Hepatocyte (in vitro differentiated cells): ENCODE data around the gene TBL1X. TPM values are rescaled to one million over a fixed set of nuclear protein-coding genes. Genes with fewer than 3 reads are reported as not detected.

Experiments used
- DNase-seq: peaks from one replicate; pipeline ENCODE4 v3.0.0-alpha.2; 2016; ENCODE audit warnings: low spot score
- H2AFZ ChIP-seq: fragments of 200-600 bp; sonication (generic); 2 replicates; pipeline ENCODE4 v1.6.0; 2016; ENCODE audit warnings: antibody characterized with exemption, mild to moderate bottlenecking
- H3K27ac ChIP-seq: fragments of 200-600 bp; sonication (generic); 2 replicates; pipeline ENCODE4 v1.5.1; 2016; ENCODE audit warnings: mild to moderate bottlenecking
- H3K27me3 ChIP-seq: fragments of 200-600 bp; sonication (generic); 2 replicates; pipeline ENCODE4 v1.6.1; 2016
- H3K36me3 ChIP-seq: fragments of 200-600 bp; sonication (generic); replicated peaks from 2 replicates; pipeline ENCODE4 v1.5.1; 2016; ENCODE audit warnings: low read depth; ENCODE audit not compliant: insufficient read depth
- H3K4me1 ChIP-seq: fragments of 200-600 bp; sonication (generic); 2 replicates; pipeline ENCODE4 v1.5.1; 2016; ENCODE audit warnings: mild to moderate bottlenecking, moderate library complexity; ENCODE audit not compliant: insufficient read depth
- H3K4me2 ChIP-seq: fragments of 200-600 bp; sonication (generic); 2 replicates; pipeline ENCODE4 v1.6.0; 2016
- H3K4me3 ChIP-seq: fragments of 200-600 bp; sonication (generic); 2 replicates; pipeline ENCODE4 v1.5.1; 2016; ENCODE audit warnings: mild to moderate bottlenecking
- H3K79me2 ChIP-seq: fragments of 200-600 bp; sonication (generic); 2 replicates; pipeline ENCODE4 v1.6.0; 2017; ENCODE audit warnings: mild to moderate bottlenecking
- H3K9me2 ChIP-seq: fragments of 200-600 bp; sonication (generic); replicated peaks from 2 replicates; pipeline ENCODE4 v1.6.0; 2017; ENCODE audit warnings: mild to moderate bottlenecking; ENCODE audit not compliant: insufficient read depth
- H3K9me3 ChIP-seq: fragments of 200-600 bp; sonication (generic); 2 replicates; pipeline ENCODE4 v1.5.1; 2016; ENCODE audit warnings: low read depth, mild to moderate bottlenecking
- H4K20me1 ChIP-seq: fragments of 200-600 bp; sonication (generic); 2 replicates; pipeline ENCODE4 v1.6.0; 2016; ENCODE audit warnings: mild to moderate bottlenecking; ENCODE audit not compliant: insufficient read depth, poor library complexity, severe bottlenecking
- EZH2 ChIP-seq: fragments of 200-600 bp; sonication (generic); IDR thresholded peaks from 2 replicates; pipeline ENCODE4 v1.6.1; 2016; ENCODE audit warnings: antibody characterized with exemption, mild to moderate bottlenecking, borderline replicate concordance
- EZH2phosphoT487 ChIP-seq: fragments of 200-600 bp; sonication (generic); IDR thresholded peaks from one replicate; pipeline ENCODE4 v1.6.1; 2018; ENCODE audit warnings: antibody characterized with exemption, mild to moderate bottlenecking, low read depth, moderate library complexity; ENCODE audit not compliant: unreplicated experiment, severe bottlenecking
- WGBS: methylation state at CpG from one replicate; pipeline ENCODE4 v1.1.6; 2016; ENCODE audit warnings: low lambda C conversion rate; ENCODE audit errors: missing lambda C conversion rate; 5-methylcytosine and 5-hydroxymethylcytosine counted together
- polyA plus RNA-seq: library from polyadenylated mRNA; unstranded; fragments of >200 nt; fragmentation: Nextera tagmentation; extraction: Ambion mirVana; gene quantifications from 2 replicates; pipeline ENCODE4 v1.2.1, GENCODE V29; 2016
- total RNA-seq: library from RNA; depleted of rRNA; stranded (reverse); fragments of >200 nt; gene quantifications from 2 replicates; pipeline ENCODE4 v1.2.3, GENCODE V29; 2014
- TF ChIP-seq, protein P1 (sequence below): fragments of 200-600 bp; sonication (generic); IDR thresholded peaks from 2 replicates; pipeline ENCODE4 v1.5.1; 2016; ENCODE audit warnings: antibody characterized with exemption, mild to moderate bottlenecking; ENCODE audit not compliant: poor library complexity

Gene TBL1X
- total and polyA plus RNA-seq, 2 experiments from 2014 or later: 14.9 to 16.0 TPM

- H3K36me3 ChIP-seq: no peaks in the 10 kb centered on the region
- no peak overlapping the region for H3K27ac ChIP-seq
- H3K27me3 ChIP-seq: no peaks in the 10 kb centered on the region
- no peaks in the 10 kb centered on the region for H3K9me2 ChIP-seq
- no peak overlapping the region for H2AFZ ChIP-seq
- TF ChIP-seq EZH2phosphoT487 (no peak), EZH2 (no peak)
- TF ChIP-seq, protein P1, sequence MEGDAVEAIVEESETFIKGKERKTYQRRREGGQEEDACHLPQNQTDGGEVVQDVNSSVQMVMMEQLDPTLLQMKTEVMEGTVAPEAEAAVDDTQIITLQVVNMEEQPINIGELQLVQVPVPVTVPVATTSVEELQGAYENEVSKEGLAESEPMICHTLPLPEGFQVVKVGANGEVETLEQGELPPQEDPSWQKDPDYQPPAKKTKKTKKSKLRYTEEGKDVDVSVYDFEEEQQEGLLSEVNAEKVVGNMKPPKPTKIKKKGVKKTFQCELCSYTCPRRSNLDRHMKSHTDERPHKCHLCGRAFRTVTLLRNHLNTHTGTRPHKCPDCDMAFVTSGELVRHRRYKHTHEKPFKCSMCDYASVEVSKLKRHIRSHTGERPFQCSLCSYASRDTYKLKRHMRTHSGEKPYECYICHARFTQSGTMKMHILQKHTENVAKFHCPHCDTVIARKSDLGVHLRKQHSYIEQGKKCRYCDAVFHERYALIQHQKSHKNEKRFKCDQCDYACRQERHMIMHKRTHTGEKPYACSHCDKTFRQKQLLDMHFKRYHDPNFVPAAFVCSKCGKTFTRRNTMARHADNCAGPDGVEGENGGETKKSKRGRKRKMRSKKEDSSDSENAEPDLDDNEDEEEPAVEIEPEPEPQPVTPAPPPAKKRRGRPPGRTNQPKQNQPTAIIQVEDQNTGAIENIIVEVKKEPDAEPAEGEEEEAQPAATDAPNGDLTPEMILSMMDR: no peak
- no peaks in the 10 kb centered on the region for H3K79me2 ChIP-seq
- no peak overlapping the region for H3K4me3 ChIP-seq
- H3K4me1 ChIP-seq: no peaks in the 10 kb centered on the region
- 40% methylated on average over 1 of the region's 1 CpG for WGBS
- H3K4me2 ChIP-seq: no peak overlapping the region
- no peak for DNase-seq
- H3K9me3 ChIP-seq: no peaks in the 10 kb centered on the region
- H4K20me1 ChIP-seq: no peaks in the 10 kb centered on the region
These were observed 305.5 kb downstream of the TBL1X start for GRCh38 chrX:9770319-9770718.

DNA sequence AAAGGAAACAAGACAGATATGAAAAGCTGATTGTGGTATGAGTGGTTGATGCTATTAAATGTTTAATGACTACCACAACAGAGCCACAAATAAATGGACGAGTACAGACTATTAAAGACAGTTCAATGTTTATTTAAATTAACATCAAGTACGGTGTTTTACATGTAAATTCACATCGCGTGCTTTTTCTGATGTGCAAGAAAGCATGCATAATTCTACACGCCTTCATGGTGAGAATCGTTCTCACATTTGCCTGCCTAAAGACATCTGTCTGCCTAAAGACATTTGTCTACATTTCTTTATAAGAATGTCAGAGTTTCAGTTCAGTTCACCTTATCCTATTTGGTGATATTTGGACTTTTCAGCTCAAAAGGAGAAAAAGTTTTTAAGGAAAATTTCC lies 308.1 kb downstream of the TBL1X start:
- Histone ChIP-seq H2AFZ (no peak overlapping the region), H3K79me2 (no peaks in the 10 kb centered on the region), H3K4me1 (no peaks in the 10 kb centered on the region), H3K9me2 (no peaks in the 10 kb centered on the region), H3K36me3 (no peaks in the 10 kb centered on the region), H3K27me3 (no peaks in the 10 kb centered on the region), H3K4me2 (no peak overlapping the region), H3K4me3 (no peak overlapping the region), H3K9me3 (no peaks in the 10 kb centered on the region), H4K20me1 (no peaks in the 10 kb centered on the region), H3K27ac (no peak overlapping the region)
- TF ChIP-seq EZH2phosphoT487 (no peak), EZH2 (no peak)
- TF ChIP-seq, protein P1: no peak
- no peak for DNase-seq
- WGBS: 74% methylated on average over 6 of the region's 6 CpGs

- Histone ChIP-seq H3K4me3 (no peak overlapping the region), H4K20me1 (no peaks in the 10 kb centered on the region), H3K36me3 (no peaks in the 10 kb centered on the region), H3K27ac (no peak overlapping the region), H2AFZ (no peak overlapping the region), H3K9me3 (no peaks in the 10 kb centered on the region), H3K9me2 (no peaks in the 10 kb centered on the region), H3K79me2 (no peaks in the 10 kb centered on the region), H3K27me3 (no peaks in the 10 kb centered on the region), H3K4me1 (no peaks in the 10 kb centered on the region), H3K4me2 (no peak overlapping the region)
- WGBS: 90% methylated on average over 8 of the region's 8 CpGs
- TF ChIP-seq EZH2phosphoT487 (no peak), EZH2 (no peak)
- TF ChIP-seq, protein P1: no peak
- no peak for DNase-seq
These were observed 311.1 kb downstream of the TBL1X start for GRCh38 chrX:9775930-9776329.

- no peaks in the 10 kb centered on the region for H3K9me3 ChIP-seq
- H3K4me2 ChIP-seq: no peak overlapping the region
- no peak overlapping the region for H3K4me3 ChIP-seq
- H3K9me2 ChIP-seq: no peaks in the 10 kb centered on the region
- no peaks in the 10 kb centered on the region for H3K4me1 ChIP-seq
- H4K20me1 ChIP-seq: no peaks in the 10 kb centered on the region
- H3K27ac ChIP-seq: no peak overlapping the region
- WGBS: 77% methylated on average over 7 of the region's 7 CpGs
- no peaks in the 10 kb centered on the region for H3K79me2 ChIP-seq
- no peaks in the 10 kb centered on the region for H3K36me3 ChIP-seq
- DNase-seq: no peak
- H2AFZ ChIP-seq: no peak overlapping the region
- TF ChIP-seq EZH2phosphoT487: no peak
- no peak for TF ChIP-seq EZH2
- TF ChIP-seq, protein P1: no peak
- H3K27me3 ChIP-seq: no peaks in the 10 kb centered on the region
These were observed 317.1 kb downstream of the TBL1X start for GRCh38 chrX:9781941-9782340.
